Measurements from ENCODE around the gene ERC1.

- TF ChIP-seq POLR2A (IDR thresholded peaks at IDR 0.05), result no peak
- TF ChIP-seq CTCF (IDR thresholded peaks at IDR 0.05), result no peak
Observed at GRCh38 chr12:1256285-1256684, 265.3 kb downstream of the ERC1 start.

Measured in uterus (tissue), 2 donors.